DOHH2 (cell line): Measurements from ENCODE around the gene SNRNP48.

Source experiments
- CTCF ChIP-seq: fragments of 200-600 bp; sonication (generic); IDR thresholded peaks from one replicate; pipeline ENCODE4 v1.5.1; 2014; ENCODE audit warnings: antibody characterized with exemption, mild to moderate bottlenecking, low read depth, low read length; ENCODE audit not compliant: poor library complexity, severe bottlenecking
- EZH2phosphoT487 ChIP-seq: fragments of 200-600 bp; sonication (generic); IDR thresholded peaks from 2 replicates; pipeline ENCODE4 v1.6.1; 2017; ENCODE audit warnings: borderline replicate concordance, mild to moderate bottlenecking, antibody characterized with exemption, low read length, moderate library complexity, mixed read lengths

GRCh38 chr6:7578516-7578915, 11.5 kb upstream of the SNRNP48 start:
- TF ChIP-seq CTCF, result no peak
- no peak for TF ChIP-seq EZH2phosphoT487
